22Rv1 (cell line): ENCODE measurements around the gene KCNAB1.

ENCODE experiments used
- H3K27ac ChIP-seq: fragments of 450-650 bp; 2 replicates; pipeline ENCODE4 v1.5.1; 2017
- CTCF ChIP-seq: fragments of 450-650 bp; IDR thresholded peaks from 2 replicates; pipeline ENCODE4 v1.5.1; 2017; ENCODE audit warnings: mild to moderate bottlenecking
- ZFX ChIP-seq: fragments of 450-650 bp; IDR thresholded peaks from 2 replicates; pipeline ENCODE4 v1.6.1; 2017; ENCODE audit warnings: antibody characterized with exemption, borderline replicate concordance

Gene KCNAB1

GRCh38 chr3:156171281-156172267, 51.2 kb downstream of the KCNAB1 start:
- TF ChIP-seq CTCF, result no peak
- TF ChIP-seq ZFX, result no peak
- no peak overlapping the region for H3K27ac ChIP-seq

GRCh38 chr3:156172536-156172935, 52.2 kb downstream of the KCNAB1 start:
- no peak overlapping the region for H3K27ac ChIP-seq
- TF ChIP-seq ZFX, result no peak
- no peak for TF ChIP-seq CTCF

DNA sequence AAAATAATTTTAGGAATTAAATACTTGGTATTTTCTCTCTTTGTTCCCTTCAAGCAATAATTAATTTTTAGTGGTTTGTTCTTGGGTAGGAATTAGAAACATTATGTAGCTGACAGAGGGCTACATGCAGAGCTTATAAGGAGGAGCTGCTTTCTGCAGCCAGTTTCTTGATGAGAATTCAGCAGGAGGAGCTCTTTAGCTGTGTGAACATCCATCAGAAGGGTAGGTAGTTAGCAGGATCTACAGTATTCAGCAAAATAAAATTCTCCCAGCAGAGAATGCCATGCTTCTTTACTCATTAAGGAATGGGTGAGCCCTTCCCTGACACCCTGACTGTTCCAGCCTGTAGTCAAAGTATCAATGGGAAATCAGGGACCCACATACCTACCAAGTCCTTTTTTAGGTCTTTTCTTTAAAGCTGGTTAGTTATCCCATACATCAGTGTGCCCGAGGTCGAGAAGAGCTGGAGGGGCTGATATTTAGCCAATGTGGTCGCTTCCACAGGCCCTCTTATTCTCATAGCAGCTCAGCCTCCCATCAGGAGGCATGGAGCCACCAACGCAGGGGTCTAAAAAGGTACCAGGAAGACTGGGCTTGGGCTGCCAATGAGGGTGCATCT, 54.0 kb downstream of the KCNAB1 start:
- TF ChIP-seq ZFX, result no peak
- TF ChIP-seq CTCF, result peak; percentile 13; the same call in 1 of the 2 replicates
- H3K27ac ChIP-seq, result no peak overlapping the region

- TF ChIP-seq CTCF, result no peak
- TF ChIP-seq ZFX, result no peak
- no peak overlapping the region for H3K27ac ChIP-seq
These were observed 55.2 kb downstream of the KCNAB1 start for GRCh38 chr3:156175570-156175969.

DNA sequence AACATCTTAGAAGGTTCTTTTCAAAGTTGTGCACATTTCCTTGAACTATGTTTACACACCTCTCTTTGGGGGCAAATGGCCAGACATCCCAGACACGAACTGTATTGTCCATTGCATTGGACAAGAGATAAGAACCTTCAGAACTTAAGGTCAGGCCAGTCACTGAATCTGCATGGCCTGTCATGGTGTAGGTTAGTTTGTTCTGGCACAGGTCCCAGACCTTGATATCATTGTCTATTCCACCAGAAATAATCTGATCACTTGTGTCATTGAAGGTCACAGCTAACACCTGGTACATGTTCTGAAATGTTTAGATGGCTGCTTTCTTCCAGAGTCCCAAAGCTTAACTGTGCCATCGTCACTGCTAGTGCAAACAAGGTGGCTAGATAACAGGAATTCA, 55.7 kb downstream of the KCNAB1 start:
- no peak overlapping the region for H3K27ac ChIP-seq
- TF ChIP-seq CTCF, result no peak
- TF ChIP-seq ZFX, result no peak

GRCh38 chr3:156176629-156177210, 56.3 kb downstream of the KCNAB1 start:
- H3K27ac ChIP-seq, result no peak overlapping the region
- no peak for TF ChIP-seq ZFX
- TF ChIP-seq CTCF, result no peak
